ENCODE measurements around the gene ITGB4.

DNA sequence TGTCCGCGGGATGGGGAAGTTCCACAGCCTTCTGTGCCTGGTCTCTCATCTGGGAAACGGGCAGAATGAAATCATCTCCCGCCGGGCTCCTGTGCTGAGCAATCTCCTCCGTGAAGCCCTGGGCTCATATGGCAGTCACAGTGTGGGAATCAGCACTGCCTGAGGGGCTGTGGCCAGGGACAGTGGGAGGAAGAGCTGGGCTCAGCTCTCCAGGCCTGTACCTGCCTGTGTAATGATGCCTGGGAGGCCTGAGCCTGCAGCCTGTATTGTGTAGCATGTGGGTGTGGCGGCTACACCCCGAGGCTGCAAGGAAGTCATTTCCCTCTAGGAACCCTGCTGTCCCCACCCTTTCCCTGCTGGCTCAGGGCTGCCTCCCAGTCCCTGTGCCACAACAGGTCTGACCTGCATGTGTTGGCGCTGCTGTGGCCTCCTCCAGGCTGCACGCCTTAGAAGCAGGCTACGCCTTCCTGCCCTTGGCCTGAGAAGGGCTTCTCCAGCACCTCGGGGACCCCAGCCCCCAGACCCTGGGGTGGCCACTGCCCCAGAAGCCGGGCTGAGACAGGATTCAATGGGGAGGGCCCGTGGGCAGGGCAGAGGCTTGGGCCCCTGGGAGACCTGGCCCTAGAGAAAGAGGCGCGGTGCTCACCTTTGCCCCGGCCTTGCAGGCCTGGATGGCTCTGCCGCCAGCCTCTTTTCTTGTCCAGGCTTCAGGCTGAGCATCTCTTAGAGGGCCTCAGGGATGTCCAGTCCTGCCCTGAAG lies 2.1 kb downstream of the ITGB4 start:
- TF ChIP-seq EZH2 (IDR thresholded peaks at IDR 0.05; ENCODE audit: low read depth, unreplicated experiment) = no peak
- TF ChIP-seq, protein P1, sequence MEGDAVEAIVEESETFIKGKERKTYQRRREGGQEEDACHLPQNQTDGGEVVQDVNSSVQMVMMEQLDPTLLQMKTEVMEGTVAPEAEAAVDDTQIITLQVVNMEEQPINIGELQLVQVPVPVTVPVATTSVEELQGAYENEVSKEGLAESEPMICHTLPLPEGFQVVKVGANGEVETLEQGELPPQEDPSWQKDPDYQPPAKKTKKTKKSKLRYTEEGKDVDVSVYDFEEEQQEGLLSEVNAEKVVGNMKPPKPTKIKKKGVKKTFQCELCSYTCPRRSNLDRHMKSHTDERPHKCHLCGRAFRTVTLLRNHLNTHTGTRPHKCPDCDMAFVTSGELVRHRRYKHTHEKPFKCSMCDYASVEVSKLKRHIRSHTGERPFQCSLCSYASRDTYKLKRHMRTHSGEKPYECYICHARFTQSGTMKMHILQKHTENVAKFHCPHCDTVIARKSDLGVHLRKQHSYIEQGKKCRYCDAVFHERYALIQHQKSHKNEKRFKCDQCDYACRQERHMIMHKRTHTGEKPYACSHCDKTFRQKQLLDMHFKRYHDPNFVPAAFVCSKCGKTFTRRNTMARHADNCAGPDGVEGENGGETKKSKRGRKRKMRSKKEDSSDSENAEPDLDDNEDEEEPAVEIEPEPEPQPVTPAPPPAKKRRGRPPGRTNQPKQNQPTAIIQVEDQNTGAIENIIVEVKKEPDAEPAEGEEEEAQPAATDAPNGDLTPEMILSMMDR (conservative IDR thresholded peaks at IDR 0.05; ENCODE audit: low read depth in 2 of 2) = no peak
- no peak for TF ChIP-seq CREB1 (CRISPR knock-in tag; IDR thresholded peaks at IDR 0.05; ENCODE audit: low read depth)
- TF ChIP-seq POLR2AphosphoS5 (IDR thresholded peaks at IDR 0.05; ENCODE audit: low read depth) = no peak
- TF ChIP-seq, protein P2, sequence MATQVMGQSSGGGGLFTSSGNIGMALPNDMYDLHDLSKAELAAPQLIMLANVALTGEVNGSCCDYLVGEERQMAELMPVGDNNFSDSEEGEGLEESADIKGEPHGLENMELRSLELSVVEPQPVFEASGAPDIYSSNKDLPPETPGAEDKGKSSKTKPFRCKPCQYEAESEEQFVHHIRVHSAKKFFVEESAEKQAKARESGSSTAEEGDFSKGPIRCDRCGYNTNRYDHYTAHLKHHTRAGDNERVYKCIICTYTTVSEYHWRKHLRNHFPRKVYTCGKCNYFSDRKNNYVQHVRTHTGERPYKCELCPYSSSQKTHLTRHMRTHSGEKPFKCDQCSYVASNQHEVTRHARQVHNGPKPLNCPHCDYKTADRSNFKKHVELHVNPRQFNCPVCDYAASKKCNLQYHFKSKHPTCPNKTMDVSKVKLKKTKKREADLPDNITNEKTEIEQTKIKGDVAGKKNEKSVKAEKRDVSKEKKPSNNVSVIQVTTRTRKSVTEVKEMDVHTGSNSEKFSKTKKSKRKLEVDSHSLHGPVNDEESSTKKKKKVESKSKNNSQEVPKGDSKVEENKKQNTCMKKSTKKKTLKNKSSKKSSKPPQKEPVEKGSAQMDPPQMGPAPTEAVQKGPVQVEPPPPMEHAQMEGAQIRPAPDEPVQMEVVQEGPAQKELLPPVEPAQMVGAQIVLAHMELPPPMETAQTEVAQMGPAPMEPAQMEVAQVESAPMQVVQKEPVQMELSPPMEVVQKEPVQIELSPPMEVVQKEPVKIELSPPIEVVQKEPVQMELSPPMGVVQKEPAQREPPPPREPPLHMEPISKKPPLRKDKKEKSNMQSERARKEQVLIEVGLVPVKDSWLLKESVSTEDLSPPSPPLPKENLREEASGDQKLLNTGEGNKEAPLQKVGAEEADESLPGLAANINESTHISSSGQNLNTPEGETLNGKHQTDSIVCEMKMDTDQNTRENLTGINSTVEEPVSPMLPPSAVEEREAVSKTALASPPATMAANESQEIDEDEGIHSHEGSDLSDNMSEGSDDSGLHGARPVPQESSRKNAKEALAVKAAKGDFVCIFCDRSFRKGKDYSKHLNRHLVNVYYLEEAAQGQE (IDR thresholded peaks at IDR 0.05; ENCODE audit: unreplicated experiment) = no peak
- TF ChIP-seq EZH2phosphoT487 (IDR thresholded peaks at IDR 0.05; ENCODE audit: unreplicated experiment) = no peak
- TF ChIP-seq, protein P3, sequence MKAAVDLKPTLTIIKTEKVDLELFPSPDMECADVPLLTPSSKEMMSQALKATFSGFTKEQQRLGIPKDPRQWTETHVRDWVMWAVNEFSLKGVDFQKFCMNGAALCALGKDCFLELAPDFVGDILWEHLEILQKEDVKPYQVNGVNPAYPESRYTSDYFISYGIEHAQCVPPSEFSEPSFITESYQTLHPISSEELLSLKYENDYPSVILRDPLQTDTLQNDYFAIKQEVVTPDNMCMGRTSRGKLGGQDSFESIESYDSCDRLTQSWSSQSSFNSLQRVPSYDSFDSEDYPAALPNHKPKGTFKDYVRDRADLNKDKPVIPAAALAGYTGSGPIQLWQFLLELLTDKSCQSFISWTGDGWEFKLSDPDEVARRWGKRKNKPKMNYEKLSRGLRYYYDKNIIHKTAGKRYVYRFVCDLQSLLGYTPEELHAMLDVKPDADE (IDR thresholded peaks at IDR 0.05) = no peak
- no peak for TF ChIP-seq ZNF331 (CRISPR knock-in tag; IDR thresholded peaks at IDR 0.05; ENCODE audit: low read depth)
- TF ChIP-seq JUNB (IDR thresholded peaks at IDR 0.05; ENCODE audit: unreplicated experiment) = no peak
- no peak for TF ChIP-seq STAT1 (IDR thresholded peaks at IDR 0.05; ENCODE audit: unreplicated experiment)

Data from GM23338 (cell line).